ENCODE results near the gene POFUT2. TPM values are rescaled to one million over a fixed set of nuclear protein-coding genes. Genes with fewer than 3 reads are reported as not detected.
"Not testable (repeated sequence)": the region's sequence is repeated elsewhere in the genome, so short reads cannot be mapped to it uniquely, and the experiment has no call there.

Gene POFUT2
- total RNA-seq, 1 donor from 2014 or later, result 31.9 TPM

DNA sequence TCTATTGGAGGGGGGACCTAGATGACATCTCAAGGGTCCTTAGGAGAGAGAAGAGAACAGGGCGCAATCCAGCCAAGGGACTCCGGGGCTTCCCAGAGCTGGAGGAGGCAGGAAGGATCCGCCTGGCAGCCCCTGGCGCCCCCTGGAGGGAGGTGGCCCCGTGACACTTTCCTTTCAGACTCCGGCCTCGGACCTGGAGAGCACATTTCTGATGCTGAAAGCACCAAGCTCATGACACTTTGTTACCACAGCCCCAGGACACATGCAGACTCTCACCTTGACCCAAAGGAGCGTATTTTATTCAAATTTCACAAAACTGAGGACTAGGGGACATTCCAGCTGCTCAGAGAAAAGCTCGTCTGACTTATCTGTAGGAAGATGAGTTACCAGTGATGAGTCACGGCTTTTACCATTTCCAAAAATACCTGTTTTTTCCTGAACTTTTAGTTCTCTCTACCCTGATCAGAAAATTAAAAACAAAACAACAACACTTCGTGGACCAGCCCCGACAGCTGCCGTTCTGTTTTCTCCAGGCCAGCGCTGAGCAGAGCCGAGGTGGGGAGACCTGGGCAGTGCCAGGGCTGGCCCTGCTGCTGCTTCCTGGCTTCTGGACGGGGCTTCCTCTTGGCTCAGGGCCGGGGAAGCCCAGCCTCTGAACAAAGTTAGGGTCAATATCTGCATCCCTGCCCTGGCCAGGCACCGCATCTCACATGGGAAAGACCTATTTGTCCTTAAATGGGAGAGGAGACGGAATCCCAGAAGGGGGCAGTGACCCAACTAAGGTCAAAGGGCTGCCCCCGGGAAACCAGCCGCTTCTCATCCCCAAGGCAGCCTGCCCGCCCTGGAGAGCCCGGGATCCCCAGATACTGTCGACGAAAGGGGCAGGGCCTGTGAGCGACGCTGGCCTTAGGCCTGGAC is 21.6 kb upstream of the POFUT2 start:
- DNase-seq, result peak; percentile 87
- no peak overlapping the region for H3K4me3 Mint-ChIP-seq (ENCODE audit: unreplicated experiment)
- TF ChIP-seq, protein P1, sequence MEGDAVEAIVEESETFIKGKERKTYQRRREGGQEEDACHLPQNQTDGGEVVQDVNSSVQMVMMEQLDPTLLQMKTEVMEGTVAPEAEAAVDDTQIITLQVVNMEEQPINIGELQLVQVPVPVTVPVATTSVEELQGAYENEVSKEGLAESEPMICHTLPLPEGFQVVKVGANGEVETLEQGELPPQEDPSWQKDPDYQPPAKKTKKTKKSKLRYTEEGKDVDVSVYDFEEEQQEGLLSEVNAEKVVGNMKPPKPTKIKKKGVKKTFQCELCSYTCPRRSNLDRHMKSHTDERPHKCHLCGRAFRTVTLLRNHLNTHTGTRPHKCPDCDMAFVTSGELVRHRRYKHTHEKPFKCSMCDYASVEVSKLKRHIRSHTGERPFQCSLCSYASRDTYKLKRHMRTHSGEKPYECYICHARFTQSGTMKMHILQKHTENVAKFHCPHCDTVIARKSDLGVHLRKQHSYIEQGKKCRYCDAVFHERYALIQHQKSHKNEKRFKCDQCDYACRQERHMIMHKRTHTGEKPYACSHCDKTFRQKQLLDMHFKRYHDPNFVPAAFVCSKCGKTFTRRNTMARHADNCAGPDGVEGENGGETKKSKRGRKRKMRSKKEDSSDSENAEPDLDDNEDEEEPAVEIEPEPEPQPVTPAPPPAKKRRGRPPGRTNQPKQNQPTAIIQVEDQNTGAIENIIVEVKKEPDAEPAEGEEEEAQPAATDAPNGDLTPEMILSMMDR (IDR thresholded peaks at IDR 0.05; ENCODE audit: partially characterized antibody, unreplicated experiment), result peak; percentile 73
- H3K4me1 Mint-ChIP-seq (ENCODE audit: low read depth, unreplicated experiment), result no peaks in the 10 kb centered on the region
- no peak overlapping the region for H3K27ac Mint-ChIP-seq (ENCODE audit: unreplicated experiment)
- H3K27me3 Mint-ChIP-seq (ENCODE audit: unreplicated experiment), result peaks cover 7% of the 10 kb centered on the region
- peaks cover 2% of the 10 kb centered on the region for H3K9me3 Mint-ChIP-seq (ENCODE audit: unreplicated experiment)
- peaks cover 16% of the 10 kb centered on the region for H3K36me3 Mint-ChIP-seq (ENCODE audit: unreplicated experiment)

DNA sequence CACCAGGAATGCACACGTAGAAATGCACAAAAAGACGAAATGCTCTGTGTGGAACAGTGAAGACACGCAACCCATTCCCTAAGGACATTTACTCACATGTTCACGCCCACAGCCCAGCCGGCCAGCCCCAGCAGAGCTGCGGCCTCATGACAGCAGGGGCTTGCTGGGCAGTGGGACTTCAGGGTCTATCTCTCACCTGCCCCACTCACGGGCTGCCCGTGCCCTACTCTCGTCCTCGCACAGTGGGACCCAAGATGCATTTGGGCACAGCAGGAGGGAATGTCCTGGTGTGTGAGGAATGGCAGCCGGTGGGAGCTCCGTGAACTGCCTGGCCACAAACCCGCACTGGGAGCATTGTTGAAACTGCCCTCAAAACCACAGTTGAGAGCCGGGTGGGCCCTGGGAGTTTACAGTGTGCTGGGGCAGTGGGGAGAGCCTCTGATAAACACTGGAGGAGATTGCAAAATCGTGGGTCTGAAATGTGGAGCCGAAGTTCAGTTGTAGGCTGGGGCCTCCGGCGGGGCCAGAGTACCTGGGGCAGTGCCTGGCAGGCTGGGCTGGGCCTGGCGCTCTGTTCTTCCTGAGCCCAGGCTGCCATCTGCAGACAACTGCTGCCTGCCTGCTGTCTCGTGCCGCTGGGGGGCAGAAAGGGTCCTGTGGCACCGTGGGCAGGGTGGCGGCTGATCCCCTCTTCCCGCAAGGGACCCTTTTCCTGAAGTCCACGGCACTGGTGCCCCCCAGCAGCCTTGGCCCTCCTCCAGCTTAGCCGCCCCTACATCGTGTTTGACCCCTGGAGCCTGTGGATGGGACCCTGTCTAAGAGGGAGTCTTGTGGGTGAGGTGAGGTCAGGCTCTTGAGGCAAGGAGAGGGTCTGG is 20.7 kb upstream of the POFUT2 start:
- DNase-seq, result peak; percentile 26
- Mint-ChIP-seq H3K4me1 (ENCODE audit: low read depth, unreplicated experiment) (no peaks in the 10 kb centered on the region), H3K36me3 (ENCODE audit: unreplicated experiment) (peaks cover 12% of the 10 kb centered on the region), H3K4me3 (ENCODE audit: unreplicated experiment) (no peak overlapping the region), H3K27me3 (ENCODE audit: unreplicated experiment) (peaks cover 5% of the 10 kb centered on the region), H3K9me3 (ENCODE audit: unreplicated experiment) (peaks cover 3% of the 10 kb centered on the region), H3K27ac (ENCODE audit: unreplicated experiment) (peak overlapping the region; percentile 17)
- TF ChIP-seq, protein P1 (IDR thresholded peaks at IDR 0.05; ENCODE audit: partially characterized antibody, unreplicated experiment), result no peak

DNA sequence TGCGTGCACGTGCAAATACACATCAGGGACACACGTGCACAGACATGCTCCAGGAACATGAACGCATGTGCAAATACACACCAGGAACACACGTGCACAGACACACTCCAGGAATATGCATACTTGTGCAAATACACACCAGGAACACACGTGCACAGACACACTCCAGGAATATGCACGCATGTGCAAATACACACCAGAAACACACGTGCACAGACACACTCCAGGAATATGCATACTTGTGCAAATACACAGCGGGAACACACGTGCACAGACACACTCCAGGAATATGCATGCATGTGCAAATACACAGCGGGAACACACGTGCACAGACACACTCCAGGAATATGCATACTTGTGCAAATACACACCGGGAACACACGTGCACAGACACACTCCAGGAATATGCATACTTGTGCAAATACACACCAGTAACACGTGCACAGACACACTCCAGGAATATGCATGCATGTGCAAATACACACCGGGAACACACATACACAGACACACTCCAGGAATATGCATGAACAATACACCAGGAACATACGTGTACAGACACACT is 20.0 kb upstream of the POFUT2 start:
- not testable (repeated sequence) for H3K27ac Mint-ChIP-seq (ENCODE audit: unreplicated experiment); DNase-seq; H3K27me3 Mint-ChIP-seq (ENCODE audit: unreplicated experiment); H3K4me3 Mint-ChIP-seq (ENCODE audit: unreplicated experiment); H3K4me1 Mint-ChIP-seq (ENCODE audit: low read depth, unreplicated experiment); H3K9me3 Mint-ChIP-seq (ENCODE audit: unreplicated experiment)
- H3K36me3 Mint-ChIP-seq (ENCODE audit: unreplicated experiment), result peaks cover 12% of the 10 kb centered on the region

DNA sequence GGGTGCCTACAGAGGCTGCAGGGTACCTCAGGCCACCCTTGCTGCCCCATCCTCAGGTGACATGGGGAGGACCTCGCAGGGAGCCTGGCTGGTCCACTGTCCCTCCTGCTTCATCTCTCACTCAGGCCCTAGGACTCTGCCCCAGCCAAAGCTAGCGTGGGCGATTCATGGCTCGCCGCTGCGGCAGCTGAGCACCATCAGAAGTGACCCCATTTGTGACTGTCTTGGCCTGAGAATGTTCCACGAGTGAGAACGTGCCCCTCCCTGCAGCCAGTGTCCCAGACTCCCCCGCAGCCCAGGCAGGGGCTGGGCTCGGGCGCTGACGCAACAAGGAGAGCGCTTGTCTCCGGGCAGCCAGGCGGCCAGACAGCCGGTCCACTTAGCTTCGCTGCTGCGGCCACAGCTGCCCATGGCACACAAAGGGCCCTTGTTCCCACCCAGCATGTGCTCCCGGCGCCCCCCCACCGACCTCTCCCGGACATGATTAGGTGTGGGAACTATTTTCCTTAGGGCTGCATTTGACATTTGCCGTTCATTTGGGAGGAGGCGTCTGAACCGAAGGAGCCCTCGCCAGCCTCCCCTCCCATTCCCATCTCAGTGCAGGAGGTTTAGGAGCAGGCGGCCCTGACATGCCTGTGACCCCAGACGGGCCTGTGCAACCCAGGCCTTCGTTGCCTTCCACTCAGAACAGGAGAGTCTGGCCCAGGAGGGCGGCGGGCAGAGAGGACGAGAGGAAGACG is 19.3 kb upstream of the POFUT2 start:
- TF ChIP-seq, protein P1 (IDR thresholded peaks at IDR 0.05; ENCODE audit: partially characterized antibody, unreplicated experiment), result no peak
- Mint-ChIP-seq H3K9me3 (ENCODE audit: unreplicated experiment) (peaks cover 3% of the 10 kb centered on the region), H3K36me3 (ENCODE audit: unreplicated experiment) (peaks cover 9% of the 10 kb centered on the region), H3K27ac (ENCODE audit: unreplicated experiment) (no peak overlapping the region), H3K27me3 (ENCODE audit: unreplicated experiment) (peaks cover 5% of the 10 kb centered on the region), H3K4me3 (ENCODE audit: unreplicated experiment) (no peak overlapping the region), H3K4me1 (ENCODE audit: low read depth, unreplicated experiment) (no peaks in the 10 kb centered on the region)
- no peak for DNase-seq

DNA sequence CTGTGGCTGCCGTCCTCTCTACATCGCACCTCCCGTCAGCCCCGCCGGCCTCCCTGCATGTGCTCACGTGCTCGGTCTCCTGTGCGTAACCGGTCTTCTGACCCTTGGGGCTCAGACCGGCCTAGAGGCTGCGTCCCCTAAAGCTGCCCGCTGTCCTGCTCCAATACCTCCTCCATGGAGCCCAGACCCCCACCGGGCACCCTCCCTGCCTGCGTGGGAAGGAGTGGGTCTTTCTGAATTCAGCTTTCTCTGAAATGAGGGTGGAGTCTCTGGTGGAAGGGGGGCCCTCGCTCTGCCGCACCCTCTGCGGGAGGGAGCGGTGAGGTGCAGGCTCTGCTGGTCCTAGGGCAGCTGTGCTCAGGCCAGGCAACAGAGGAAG is 18.7 kb upstream of the POFUT2 start:
- TF ChIP-seq, protein P1 (IDR thresholded peaks at IDR 0.05; ENCODE audit: partially characterized antibody, unreplicated experiment), result no peak
- peaks cover 3% of the 10 kb centered on the region for H3K9me3 Mint-ChIP-seq (ENCODE audit: unreplicated experiment)
- H3K27me3 Mint-ChIP-seq (ENCODE audit: unreplicated experiment), result peaks cover 4% of the 10 kb centered on the region
- no peaks in the 10 kb centered on the region for H3K4me1 Mint-ChIP-seq (ENCODE audit: low read depth, unreplicated experiment)
- no peak overlapping the region for H3K4me3 Mint-ChIP-seq (ENCODE audit: unreplicated experiment)
- no peak for DNase-seq
- H3K27ac Mint-ChIP-seq (ENCODE audit: unreplicated experiment), result no peak overlapping the region
- H3K36me3 Mint-ChIP-seq (ENCODE audit: unreplicated experiment), result peaks cover 3% of the 10 kb centered on the region

All from glutamatergic neuron (in vitro differentiated cells).